Measurements from ENCODE around the gene RAD18.

RAD18 gene

GRCh38 chr3:8835385-8835784 is 127.9 kb downstream of the RAD18 start:
- no peak for DNase-seq (ENCODE audit: low read depth)

- no peak for DNase-seq (ENCODE audit: low read depth)
Measured at GRCh38 chr3:8834974-8835373, 128.3 kb downstream of the RAD18 start.

- DNase-seq (ENCODE audit: low read depth), result no peak
Measured at GRCh38 chr3:8827641-8828040, 135.6 kb downstream of the RAD18 start.

Data from stimulated activated CD4-positive, alpha-beta T cell treated with anti-CD3 and anti-CD28 coated beads, Interleukin-2, amount 100 ng/mL, for 4 hours (primary cell).